ENCODE measurements around the gene DLGAP1.

DNA sequence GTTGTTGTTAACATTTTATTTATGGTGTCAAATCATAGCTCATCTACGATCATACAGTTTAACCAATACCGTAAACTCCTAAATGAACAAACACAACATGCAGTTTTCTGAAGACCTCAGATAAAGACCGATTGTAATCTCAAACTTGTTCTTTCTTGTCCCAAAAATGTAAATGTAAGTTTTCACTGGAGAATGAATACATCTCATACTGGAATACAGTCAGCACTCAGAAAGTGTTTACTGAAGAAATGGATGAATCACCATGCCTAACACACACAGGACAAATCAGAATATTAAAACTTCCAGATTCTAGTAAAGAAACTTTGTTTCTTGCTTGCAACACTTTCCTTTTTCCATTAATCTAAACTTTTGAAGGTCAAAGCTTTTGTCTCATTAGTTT, 380.5 kb downstream of the DLGAP1 start:
- TF ChIP-seq EP300 (IDR thresholded peaks at IDR 0.05; ENCODE audit: borderline replicate concordance), result no peak
- no peak for TF ChIP-seq TEAD4 (IDR thresholded peaks at IDR 0.05)
- TF ChIP-seq EGR1 (IDR thresholded peaks at IDR 0.05), result no peak
- TF ChIP-seq, protein P1, sequence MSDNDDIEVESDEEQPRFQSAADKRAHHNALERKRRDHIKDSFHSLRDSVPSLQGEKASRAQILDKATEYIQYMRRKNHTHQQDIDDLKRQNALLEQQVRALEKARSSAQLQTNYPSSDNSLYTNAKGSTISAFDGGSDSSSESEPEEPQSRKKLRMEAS (IDR thresholded peaks at IDR 0.05), result no peak
- no peak for TF ChIP-seq FOXM1 (IDR thresholded peaks at IDR 0.05; ENCODE audit: borderline replicate concordance, low read depth)
- no peak for TF ChIP-seq CEBPB (IDR thresholded peaks at IDR 0.05)

Data from Ishikawa (cell line).